NCI-H226 (cell line): ENCODE data around the gene JOSD1.

ENCODE experiments used
- DNase-seq: peaks from one replicate; pipeline ENCODE4 v3.0.0-alpha.2; 2015

JOSD1 gene

GRCh38 chr22:38732251-38732815 is 31.6 kb upstream of the JOSD1 start:
- DNase-seq: no peak

GRCh38 chr22:38731703-38732161 is 31.0 kb upstream of the JOSD1 start:
- no peak for DNase-seq

GRCh38 chr22:38730411-38730871 is 29.7 kb upstream of the JOSD1 start:
- no peak for DNase-seq

GRCh38 chr22:38729946-38730345 is 29.2 kb upstream of the JOSD1 start:
- no peak for DNase-seq

- no peak for DNase-seq
Measured at GRCh38 chr22:38728871-38729796, 28.4 kb upstream of the JOSD1 start.

- DNase-seq: no peak
Measured at GRCh38 chr22:38727530-38728451, 27.0 kb upstream of the JOSD1 start.

GRCh38 chr22:38727123-38727522 is 26.4 kb upstream of the JOSD1 start:
- no peak for DNase-seq

GRCh38 chr22:38725900-38726655 is 25.3 kb upstream of the JOSD1 start:
- no peak for DNase-seq

GRCh38 chr22:38724926-38725571 is 24.3 kb upstream of the JOSD1 start:
- no peak for DNase-seq

GRCh38 chr22:38724176-38724575 is 23.4 kb upstream of the JOSD1 start:
- DNase-seq: no peak

GRCh38 chr22:38721551-38721950 is 20.8 kb upstream of the JOSD1 start:
- DNase-seq: no peak

GRCh38 chr22:38720350-38720749 is 19.6 kb upstream of the JOSD1 start:
- no peak for DNase-seq

- DNase-seq: no peak
Measured at GRCh38 chr22:38719196-38719595, 18.5 kb upstream of the JOSD1 start.

- DNase-seq: peak; percentile 55
Measured at GRCh38 chr22:38718414-38718813, 17.7 kb upstream of the JOSD1 start.

- no peak for DNase-seq
Measured at GRCh38 chr22:38717244-38717643, 16.5 kb upstream of the JOSD1 start.

- DNase-seq: no peak
Measured at GRCh38 chr22:38716826-38717225, 16.1 kb upstream of the JOSD1 start.

GRCh38 chr22:38716271-38716670 is 15.5 kb upstream of the JOSD1 start:
- no peak for DNase-seq

GRCh38 chr22:38715852-38716251 is 15.1 kb upstream of the JOSD1 start:
- DNase-seq: no peak

- no peak for DNase-seq
Measured at GRCh38 chr22:38715176-38715764, 14.5 kb upstream of the JOSD1 start.

GRCh38 chr22:38713921-38714320 is 13.2 kb upstream of the JOSD1 start:
- DNase-seq: no peak

GRCh38 chr22:38712486-38713207 is 11.9 kb upstream of the JOSD1 start:
- DNase-seq: no peak
